HEK293 (cell line): ENCODE results near the gene NEU1.
"Not testable (repeated sequence)": the region's sequence is repeated elsewhere in the genome, so short reads cannot be mapped to it uniquely, and the experiment has no call there.

Experiments
- ZBTB7A ChIP-seq: fragments of 450-650 bp; formaldehyde crosslinking; IDR thresholded peaks from 2 replicates; pipeline ENCODE4 v1.5.1; 2016; ENCODE audit warnings: low read depth, missing biosample characterization, missing genetic modification characterization
- ZSCAN23 ChIP-seq: fragments of 450-650 bp; formaldehyde crosslinking; IDR thresholded peaks from 2 replicates; pipeline ENCODE4 v1.5.1; 2016; ENCODE audit warnings: missing biosample characterization, missing genetic modification characterization
- TF ChIP-seq, protein P1 (sequence below): fragments of 450-650 bp; formaldehyde crosslinking; IDR thresholded peaks from 2 replicates; pipeline ENCODE4 v1.5.1; 2016; ENCODE audit warnings: missing biosample characterization, missing genetic modification characterization
- TF ChIP-seq, protein P2 (sequence below): fragments of 450-650 bp; formaldehyde crosslinking; IDR thresholded peaks from 2 replicates; pipeline ENCODE4 v1.5.1; 2016; ENCODE audit warnings: missing biosample characterization, missing genetic modification characterization
- TF ChIP-seq, protein P3 (sequence below): fragments of 450-650 bp; formaldehyde crosslinking; IDR thresholded peaks from 2 replicates; pipeline ENCODE4 v1.5.1; 2016; ENCODE audit warnings: missing biosample characterization, missing genetic modification characterization
- TF ChIP-seq, protein P4 (sequence below): fragments of 450-650 bp; formaldehyde crosslinking; IDR thresholded peaks from 2 replicates; pipeline ENCODE4 v1.5.1; 2016; ENCODE audit warnings: missing biosample characterization, missing genetic modification characterization
- TF ChIP-seq, protein P5 (sequence below): fragments of 450-650 bp; formaldehyde crosslinking; IDR thresholded peaks from 2 replicates; pipeline ENCODE4 v1.5.1; 2016; ENCODE audit warnings: missing biosample characterization, missing genetic modification characterization

DNA sequence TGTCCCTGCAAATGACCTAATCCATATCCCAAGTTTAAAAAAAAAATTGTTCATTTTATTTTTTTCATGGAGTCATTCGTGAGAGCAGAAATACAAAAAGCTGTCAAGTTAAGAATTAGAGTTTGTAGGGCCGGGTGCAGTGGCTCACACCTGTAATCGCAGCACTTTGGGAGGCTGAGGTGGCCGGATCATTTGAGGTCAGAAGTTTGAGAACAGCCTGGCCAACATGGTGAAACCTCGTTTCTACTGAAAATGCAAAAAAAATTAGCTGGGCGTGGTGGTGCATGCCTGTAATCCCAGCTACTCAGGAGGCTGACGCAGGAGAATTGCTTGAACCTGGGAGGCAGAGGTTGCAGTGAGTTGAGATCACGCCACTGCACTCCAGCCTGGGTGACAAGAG, 44.1 kb upstream of the NEU1 start:
- TF ChIP-seq, protein P1, sequence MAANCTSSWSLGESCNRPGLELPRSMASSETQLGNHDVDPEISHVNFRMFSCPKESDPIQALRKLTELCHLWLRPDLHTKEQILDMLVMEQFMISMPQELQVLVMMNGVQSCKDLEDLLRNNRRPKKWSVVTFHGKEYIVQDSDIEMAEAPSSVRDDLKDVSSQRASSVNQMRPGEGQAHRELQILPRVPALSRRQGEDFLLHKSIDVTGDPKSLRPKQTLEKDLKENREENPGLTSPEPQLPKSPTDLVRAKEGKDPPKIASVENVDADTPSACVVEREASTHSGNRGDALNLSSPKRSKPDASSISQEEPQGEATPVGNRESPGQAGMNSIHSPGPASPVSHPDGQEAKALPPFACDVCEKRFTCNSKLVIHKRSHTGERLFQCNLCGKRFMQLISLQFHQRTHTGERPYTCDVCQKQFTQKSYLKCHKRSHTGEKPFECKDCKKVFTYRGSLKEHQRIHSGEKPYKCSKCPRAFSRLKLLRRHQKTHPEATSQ = not testable (repeated sequence)
- TF ChIP-seq, protein P2, sequence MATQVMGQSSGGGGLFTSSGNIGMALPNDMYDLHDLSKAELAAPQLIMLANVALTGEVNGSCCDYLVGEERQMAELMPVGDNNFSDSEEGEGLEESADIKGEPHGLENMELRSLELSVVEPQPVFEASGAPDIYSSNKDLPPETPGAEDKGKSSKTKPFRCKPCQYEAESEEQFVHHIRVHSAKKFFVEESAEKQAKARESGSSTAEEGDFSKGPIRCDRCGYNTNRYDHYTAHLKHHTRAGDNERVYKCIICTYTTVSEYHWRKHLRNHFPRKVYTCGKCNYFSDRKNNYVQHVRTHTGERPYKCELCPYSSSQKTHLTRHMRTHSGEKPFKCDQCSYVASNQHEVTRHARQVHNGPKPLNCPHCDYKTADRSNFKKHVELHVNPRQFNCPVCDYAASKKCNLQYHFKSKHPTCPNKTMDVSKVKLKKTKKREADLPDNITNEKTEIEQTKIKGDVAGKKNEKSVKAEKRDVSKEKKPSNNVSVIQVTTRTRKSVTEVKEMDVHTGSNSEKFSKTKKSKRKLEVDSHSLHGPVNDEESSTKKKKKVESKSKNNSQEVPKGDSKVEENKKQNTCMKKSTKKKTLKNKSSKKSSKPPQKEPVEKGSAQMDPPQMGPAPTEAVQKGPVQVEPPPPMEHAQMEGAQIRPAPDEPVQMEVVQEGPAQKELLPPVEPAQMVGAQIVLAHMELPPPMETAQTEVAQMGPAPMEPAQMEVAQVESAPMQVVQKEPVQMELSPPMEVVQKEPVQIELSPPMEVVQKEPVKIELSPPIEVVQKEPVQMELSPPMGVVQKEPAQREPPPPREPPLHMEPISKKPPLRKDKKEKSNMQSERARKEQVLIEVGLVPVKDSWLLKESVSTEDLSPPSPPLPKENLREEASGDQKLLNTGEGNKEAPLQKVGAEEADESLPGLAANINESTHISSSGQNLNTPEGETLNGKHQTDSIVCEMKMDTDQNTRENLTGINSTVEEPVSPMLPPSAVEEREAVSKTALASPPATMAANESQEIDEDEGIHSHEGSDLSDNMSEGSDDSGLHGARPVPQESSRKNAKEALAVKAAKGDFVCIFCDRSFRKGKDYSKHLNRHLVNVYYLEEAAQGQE (tag by site-specific recombination) = not testable (repeated sequence)
- TF ChIP-seq, protein P3, sequence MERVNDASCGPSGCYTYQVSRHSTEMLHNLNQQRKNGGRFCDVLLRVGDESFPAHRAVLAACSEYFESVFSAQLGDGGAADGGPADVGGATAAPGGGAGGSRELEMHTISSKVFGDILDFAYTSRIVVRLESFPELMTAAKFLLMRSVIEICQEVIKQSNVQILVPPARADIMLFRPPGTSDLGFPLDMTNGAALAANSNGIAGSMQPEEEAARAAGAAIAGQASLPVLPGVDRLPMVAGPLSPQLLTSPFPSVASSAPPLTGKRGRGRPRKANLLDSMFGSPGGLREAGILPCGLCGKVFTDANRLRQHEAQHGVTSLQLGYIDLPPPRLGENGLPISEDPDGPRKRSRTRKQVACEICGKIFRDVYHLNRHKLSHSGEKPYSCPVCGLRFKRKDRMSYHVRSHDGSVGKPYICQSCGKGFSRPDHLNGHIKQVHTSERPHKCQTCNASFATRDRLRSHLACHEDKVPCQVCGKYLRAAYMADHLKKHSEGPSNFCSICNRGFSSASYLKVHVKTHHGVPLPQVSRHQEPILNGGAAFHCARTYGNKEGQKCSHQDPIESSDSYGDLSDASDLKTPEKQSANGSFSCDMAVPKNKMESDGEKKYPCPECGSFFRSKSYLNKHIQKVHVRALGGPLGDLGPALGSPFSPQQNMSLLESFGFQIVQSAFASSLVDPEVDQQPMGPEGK = not testable (repeated sequence)
- not testable (repeated sequence) for TF ChIP-seq ZBTB7A, ZSCAN23 (tag by site-specific recombination)
- TF ChIP-seq, protein P4, sequence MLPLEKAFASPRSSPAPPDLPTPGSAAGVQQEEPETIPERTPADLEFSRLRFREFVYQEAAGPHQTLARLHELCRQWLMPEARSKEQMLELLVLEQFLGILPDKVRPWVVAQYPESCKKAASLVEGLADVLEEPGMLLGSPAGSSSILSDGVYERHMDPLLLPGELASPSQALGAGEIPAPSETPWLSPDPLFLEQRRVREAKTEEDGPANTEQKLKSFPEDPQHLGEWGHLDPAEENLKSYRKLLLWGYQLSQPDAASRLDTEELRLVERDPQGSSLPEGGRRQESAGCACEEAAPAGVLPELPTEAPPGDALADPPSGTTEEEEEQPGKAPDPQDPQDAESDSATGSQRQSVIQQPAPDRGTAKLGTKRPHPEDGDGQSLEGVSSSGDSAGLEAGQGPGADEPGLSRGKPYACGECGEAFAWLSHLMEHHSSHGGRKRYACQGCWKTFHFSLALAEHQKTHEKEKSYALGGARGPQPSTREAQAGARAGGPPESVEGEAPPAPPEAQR (tag by site-specific recombination) = not testable (repeated sequence)
- TF ChIP-seq, protein P5, sequence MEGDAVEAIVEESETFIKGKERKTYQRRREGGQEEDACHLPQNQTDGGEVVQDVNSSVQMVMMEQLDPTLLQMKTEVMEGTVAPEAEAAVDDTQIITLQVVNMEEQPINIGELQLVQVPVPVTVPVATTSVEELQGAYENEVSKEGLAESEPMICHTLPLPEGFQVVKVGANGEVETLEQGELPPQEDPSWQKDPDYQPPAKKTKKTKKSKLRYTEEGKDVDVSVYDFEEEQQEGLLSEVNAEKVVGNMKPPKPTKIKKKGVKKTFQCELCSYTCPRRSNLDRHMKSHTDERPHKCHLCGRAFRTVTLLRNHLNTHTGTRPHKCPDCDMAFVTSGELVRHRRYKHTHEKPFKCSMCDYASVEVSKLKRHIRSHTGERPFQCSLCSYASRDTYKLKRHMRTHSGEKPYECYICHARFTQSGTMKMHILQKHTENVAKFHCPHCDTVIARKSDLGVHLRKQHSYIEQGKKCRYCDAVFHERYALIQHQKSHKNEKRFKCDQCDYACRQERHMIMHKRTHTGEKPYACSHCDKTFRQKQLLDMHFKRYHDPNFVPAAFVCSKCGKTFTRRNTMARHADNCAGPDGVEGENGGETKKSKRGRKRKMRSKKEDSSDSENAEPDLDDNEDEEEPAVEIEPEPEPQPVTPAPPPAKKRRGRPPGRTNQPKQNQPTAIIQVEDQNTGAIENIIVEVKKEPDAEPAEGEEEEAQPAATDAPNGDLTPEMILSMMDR (tag by site-specific recombination) = not testable (repeated sequence)
